Measurements from ENCODE around the gene SBF2.
A peak's percentile ranks its signal among the peaks of the same experiment; 100 is the strongest.

SBF2 gene

GRCh38 chr11:9969068-9969467 is 325.0 kb downstream of the SBF2 start:
- no peak for TF ChIP-seq CTCF (IDR thresholded peaks at IDR 0.05; ENCODE audit: borderline replicate concordance, control extremely low read depth, extremely low read depth, insufficient read depth, missing control alignments)
- no peak for DNase-seq (ENCODE audit: low spot score)
- in situ Hi-C loops (cut with MboI; ENCODE audit: low sequenced_read_pairs, unreplicated experiment) = no loop called here

DNA sequence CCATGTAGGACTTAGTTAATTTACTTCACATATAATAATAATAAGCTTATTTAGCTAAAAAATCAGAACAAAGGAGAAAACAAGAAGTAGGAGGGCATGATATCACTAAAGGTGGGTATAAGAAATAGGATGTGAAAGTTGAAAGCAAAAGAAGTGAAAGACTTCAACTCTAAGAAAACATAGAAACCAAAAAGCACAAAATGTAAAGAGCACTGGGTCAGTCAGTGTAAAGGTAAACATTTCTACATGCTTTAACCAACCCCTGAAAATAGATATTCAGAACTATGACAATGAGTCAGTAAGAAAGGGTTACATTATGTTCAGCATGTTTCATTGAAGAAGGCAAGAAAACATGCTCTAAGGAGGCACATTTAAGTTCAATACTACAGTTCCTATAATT is 331.3 kb downstream of the SBF2 start:
- in situ Hi-C loops (cut with MboI; ENCODE audit: low sequenced_read_pairs, unreplicated experiment) = no loop called here
- no peak for TF ChIP-seq CTCF (IDR thresholded peaks at IDR 0.05; ENCODE audit: borderline replicate concordance, control extremely low read depth, extremely low read depth, insufficient read depth, missing control alignments)
- peak; percentile 68 for DNase-seq (ENCODE audit: low spot score)

GRCh38 chr11:9957072-9957471 is 336.9 kb downstream of the SBF2 start:
- in situ Hi-C loops (cut with MboI; ENCODE audit: low sequenced_read_pairs, unreplicated experiment) = no loop called here

GRCh38 chr11:9956483-9956882 is 337.5 kb downstream of the SBF2 start:
- in situ Hi-C loops (cut with MboI; ENCODE audit: low sequenced_read_pairs, unreplicated experiment) = no loop called here
- DNase-seq (ENCODE audit: low spot score) = no peak
- no peak for TF ChIP-seq CTCF (IDR thresholded peaks at IDR 0.05; ENCODE audit: borderline replicate concordance, control extremely low read depth, extremely low read depth, insufficient read depth, missing control alignments)

More at GRCh38 chr11:9957072-9957471, 336.9 kb downstream of the SBF2 start:
- TF ChIP-seq CTCF (IDR thresholded peaks at IDR 0.05; ENCODE audit: borderline replicate concordance, control extremely low read depth, extremely low read depth, insufficient read depth, missing control alignments) = no peak
- DNase-seq (ENCODE audit: low spot score) = no peak

DNA sequence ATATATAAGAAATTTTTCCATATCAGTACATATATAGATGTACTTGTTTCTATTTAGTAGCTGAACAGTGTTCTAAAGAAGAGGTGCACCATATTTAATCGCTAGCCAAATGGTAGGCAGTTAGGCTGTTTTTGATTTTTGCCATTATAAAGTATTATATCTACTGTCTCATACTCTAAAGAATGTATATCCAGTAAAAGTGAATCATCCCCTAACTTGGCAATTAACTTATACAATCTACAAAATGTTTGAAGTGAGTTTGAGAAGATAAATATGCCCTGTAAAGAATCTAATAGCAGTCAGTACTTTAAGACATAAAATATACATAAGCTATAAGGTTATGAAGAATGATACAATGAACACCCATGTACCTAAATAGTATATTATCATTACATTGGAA is 338.6 kb downstream of the SBF2 start:
- in situ Hi-C loops (cut with MboI; ENCODE audit: low sequenced_read_pairs, unreplicated experiment) = no loop called here
- DNase-seq (ENCODE audit: low spot score) = no peak

DNA sequence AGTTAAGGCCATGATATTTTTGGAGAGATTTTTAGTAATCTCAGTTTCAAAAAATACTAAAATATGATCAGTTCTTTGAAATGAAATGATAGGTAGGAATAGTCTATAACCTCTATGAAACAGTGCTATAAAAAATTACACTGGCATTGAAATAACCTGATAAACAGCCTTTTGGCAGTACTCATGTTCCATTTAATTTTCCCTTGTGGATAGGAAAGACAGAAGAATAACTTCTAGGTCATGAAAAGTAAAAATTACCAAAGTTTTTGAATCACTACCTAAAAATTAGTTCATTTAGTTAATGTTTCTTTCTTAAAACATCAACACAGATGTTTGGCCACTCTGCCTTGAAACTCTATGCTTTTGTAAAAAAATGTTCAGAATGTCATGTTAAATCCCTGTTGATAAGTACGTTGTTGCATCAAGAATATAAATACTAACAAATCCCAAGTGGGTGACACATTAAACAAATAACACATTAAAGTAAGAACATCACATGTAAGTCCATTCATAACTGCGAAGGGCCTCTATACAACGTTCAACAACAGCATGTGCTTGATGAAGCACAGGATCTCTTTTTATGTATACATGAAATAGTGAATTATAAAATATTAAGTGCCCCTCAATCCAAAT is 339.9 kb downstream of the SBF2 start:
- DNase-seq (ENCODE audit: low spot score) = no peak
- no peak for TF ChIP-seq CTCF (IDR thresholded peaks at IDR 0.05; ENCODE audit: borderline replicate concordance, control extremely low read depth, extremely low read depth, insufficient read depth, missing control alignments)
- in situ Hi-C loops (cut with MboI; ENCODE audit: low sequenced_read_pairs, unreplicated experiment) = no loop called here

More for the DNA sequence above, 338.6 kb downstream of the SBF2 start:
- no peak for TF ChIP-seq CTCF (IDR thresholded peaks at IDR 0.05; ENCODE audit: borderline replicate concordance, control extremely low read depth, extremely low read depth, insufficient read depth, missing control alignments)
